ENCODE results near the gene NBL1.
A peak's percentile ranks its signal among the peaks of the same experiment; 100 is the strongest.

Gene NBL1

GRCh38 chr1:19704247-19705113 is 60.4 kb downstream of the NBL1 start:
- peak; percentile 38 for DNase-seq

- DNase-seq: no peak
Measured at GRCh38 chr1:19705464-19705863, 61.4 kb downstream of the NBL1 start.

- DNase-seq: no peak
Measured at GRCh38 chr1:19706136-19706535, 62.0 kb downstream of the NBL1 start.
